Adrenal gland (tissue), 12 donors: ENCODE data around the gene LEMD1. TPM values are rescaled to one million over a fixed set of nuclear protein-coding genes. Genes with fewer than 3 reads are reported as not detected.

Experiments used
- DNase-seq, 7 donors: peaks; one replicate each; pipeline ENCODE4 v3.0.0-alpha.2; 2019 to 2020
- H3K27ac ChIP-seq, 5 donors: fragments of 200-600 bp; sonication (generic) in 4 of 5; 1 replicate in 3 of 5; 2 replicates in 2 of 5; pipeline versions ENCODE4 v1.5.1 to v1.8.0; 2016 to 2020; ENCODE audit warnings: mild to moderate bottlenecking in 1 of 5
- H3K27me3 ChIP-seq: fragments of 200-600 bp; 2 replicates; pipeline ENCODE4 v1.8.0; 2021
- H3K36me3 ChIP-seq, 2 donors: fragments of 200-600 bp; replicated peaks in 1 of 2; 1 replicate in 1 of 2; 2 replicates in 1 of 2; pipeline versions ENCODE4 v1.5.1 to v1.8.0; 2018 to 2022
- H3K4me1 ChIP-seq, 2 donors: fragments of 200-600 bp; replicated peaks in 1 of 2; 1 replicate in 1 of 2; 2 replicates in 1 of 2; pipeline versions ENCODE4 v1.5.1 to v1.8.0; 2018 to 2021
- H3K4me3 ChIP-seq, 4 donors: fragments of 200-600 bp; sonication (generic) in 3 of 4; one replicate each; pipeline ENCODE4 v1.5.1; 2016 to 2018
- H3K9me3 ChIP-seq, 3 donors: fragments of 200-600 bp; sonication (generic) in 1 of 3; replicated peaks in 1 of 3; 1 replicate in 2 of 3; 2 replicates in 1 of 3; pipeline versions ENCODE4 v1.5.1 to v1.8.0; 2016 to 2021
- POLR2A ChIP-seq, 2 donors: fragments of 450-650 bp; IDR thresholded peaks; one replicate each; pipeline ENCODE4 v1.6.1; 2017; ENCODE audit warnings: antibody characterized with exemption in 2 of 2, mild to moderate bottlenecking in 2 of 2, moderate library complexity in 1 of 2
- WGBS, 4 donors: extraction: QIAGEN DNeasy Blood & Tissue Kit in 2 of 4; methylation state at CpG; one replicate each; pipeline versions ENCODE4 v1.1.5 to v1.1.7; 2013 to 2017; 5-methylcytosine and 5-hydroxymethylcytosine counted together
- intact Hi-C, 2 donors: fragments of 100-400 bp; cut with DNase I; formaldehyde crosslinking; loops; one replicate each; pipeline versions ENCODE4 v1.14.1 to v1.15.0; 2022 to 2023
- polyA plus RNA-seq, 3 donors: library from polyadenylated mRNA; stranded (reverse); fragments of 200-250 nt in 2 of 3; fragments of 350-450 nt in 1 of 3; fragmentation: Illumina TruSeq in 1 of 3; extraction: RNeasy Lipid Tissue Mini Kit (QIAGEN cat#74804) in 1 of 3; gene quantifications; one replicate each; pipeline ENCODE4 v1.2.3, GENCODE V29; 2013 to 2014
- total RNA-seq, 9 donors: library from RNA; depleted of rRNA in 4 of 9; stranded (reverse); fragments of >200 nt in 4 of 9; fragments of 120-200 nt in 1 of 9; fragmentation: NEBNext Ultra II Directional in 1 of 9; extraction: Animal tissue kit (Norgen Biotek cat#: 25700) in 1 of 9; gene quantifications; one replicate each; pipeline versions ENCODE4 v1.1.0 to v1.2.4, GENCODE V29; 2013 to 2023
- TF ChIP-seq, protein P1 (sequence below), 6 experiments: fragments of 450-650 bp in 4 of 6; fragments of 200-600 bp in 2 of 6; sonication (generic) in 1 of 6; IDR thresholded peaks; 1 replicate in 5 of 6; 2 replicates in 1 of 6; pipeline versions ENCODE4 v1.5.1 to v1.8.0; 2016 to 2021; ENCODE audit warnings: antibody characterized with exemption in 6 of 6, mild to moderate bottlenecking in 2 of 6, moderate library complexity in 1 of 6
- donor health status: healthy with polysubstance abuse.
- donor health status: Bipolar disorder and iron deficiency.
- donor health status: DM: yes; HTN: yes; CAD: no.
- donor health status: DM: no; HTN: no; CAD: no.
- donor health status: DM: no; HTN: no; CAD: no.
- donor health status: DM: yes; HTN: yes; CAD: no.

Gene LEMD1
- total and polyA plus RNA-seq, 12 donors: 0.64 TPM; not detected in 11

DNA sequence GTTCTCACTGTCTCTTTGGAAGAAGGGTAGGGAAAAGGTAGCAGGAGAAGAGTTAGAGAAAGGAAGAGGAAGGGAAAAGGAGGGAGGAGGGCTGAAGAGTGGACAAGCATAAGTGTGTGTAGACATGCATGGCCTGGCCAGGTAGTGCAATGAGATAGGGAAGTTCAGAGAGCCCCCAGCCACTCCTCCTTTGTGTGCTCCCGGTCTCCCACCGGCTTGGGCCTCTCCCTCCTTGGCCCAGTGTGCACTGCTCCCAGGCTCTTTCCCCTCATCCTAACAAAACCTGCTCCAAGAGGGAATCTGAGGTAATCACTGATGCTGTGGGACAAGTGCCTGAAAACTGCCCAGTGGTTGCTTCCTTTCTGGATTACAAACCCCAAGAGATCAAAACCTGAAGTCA lies 10.3 kb upstream of the LEMD1 start:
- intact Hi-C loops: loop anchor here (5.0 to 10.0 kb wide), 2 partner anchors 80 to 157 kb away; no protein-coding TSS in a partner anchor
- H3K4me1 ChIP-seq: peaks cover 0 to 4% of the 10 kb centered on the region in 2 donors
- no peak for DNase-seq
- no peaks in the 10 kb centered on the region for H3K36me3 ChIP-seq
- WGBS, 4 donors: 69 to 84% (median 78%) methylated on average over 2 of the region's 2 CpGs
- no peaks in the 10 kb centered on the region for H3K27me3 ChIP-seq
- no peak overlapping the region for H3K27ac ChIP-seq
- TF ChIP-seq POLR2A (IDR thresholded peaks at IDR 0.05): no peak
- TF ChIP-seq, protein P1, sequence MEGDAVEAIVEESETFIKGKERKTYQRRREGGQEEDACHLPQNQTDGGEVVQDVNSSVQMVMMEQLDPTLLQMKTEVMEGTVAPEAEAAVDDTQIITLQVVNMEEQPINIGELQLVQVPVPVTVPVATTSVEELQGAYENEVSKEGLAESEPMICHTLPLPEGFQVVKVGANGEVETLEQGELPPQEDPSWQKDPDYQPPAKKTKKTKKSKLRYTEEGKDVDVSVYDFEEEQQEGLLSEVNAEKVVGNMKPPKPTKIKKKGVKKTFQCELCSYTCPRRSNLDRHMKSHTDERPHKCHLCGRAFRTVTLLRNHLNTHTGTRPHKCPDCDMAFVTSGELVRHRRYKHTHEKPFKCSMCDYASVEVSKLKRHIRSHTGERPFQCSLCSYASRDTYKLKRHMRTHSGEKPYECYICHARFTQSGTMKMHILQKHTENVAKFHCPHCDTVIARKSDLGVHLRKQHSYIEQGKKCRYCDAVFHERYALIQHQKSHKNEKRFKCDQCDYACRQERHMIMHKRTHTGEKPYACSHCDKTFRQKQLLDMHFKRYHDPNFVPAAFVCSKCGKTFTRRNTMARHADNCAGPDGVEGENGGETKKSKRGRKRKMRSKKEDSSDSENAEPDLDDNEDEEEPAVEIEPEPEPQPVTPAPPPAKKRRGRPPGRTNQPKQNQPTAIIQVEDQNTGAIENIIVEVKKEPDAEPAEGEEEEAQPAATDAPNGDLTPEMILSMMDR (IDR thresholded peaks at IDR 0.05): no peak
- H3K9me3 ChIP-seq: no peaks in the 10 kb centered on the region
- no peak overlapping the region for H3K4me3 ChIP-seq

DNA sequence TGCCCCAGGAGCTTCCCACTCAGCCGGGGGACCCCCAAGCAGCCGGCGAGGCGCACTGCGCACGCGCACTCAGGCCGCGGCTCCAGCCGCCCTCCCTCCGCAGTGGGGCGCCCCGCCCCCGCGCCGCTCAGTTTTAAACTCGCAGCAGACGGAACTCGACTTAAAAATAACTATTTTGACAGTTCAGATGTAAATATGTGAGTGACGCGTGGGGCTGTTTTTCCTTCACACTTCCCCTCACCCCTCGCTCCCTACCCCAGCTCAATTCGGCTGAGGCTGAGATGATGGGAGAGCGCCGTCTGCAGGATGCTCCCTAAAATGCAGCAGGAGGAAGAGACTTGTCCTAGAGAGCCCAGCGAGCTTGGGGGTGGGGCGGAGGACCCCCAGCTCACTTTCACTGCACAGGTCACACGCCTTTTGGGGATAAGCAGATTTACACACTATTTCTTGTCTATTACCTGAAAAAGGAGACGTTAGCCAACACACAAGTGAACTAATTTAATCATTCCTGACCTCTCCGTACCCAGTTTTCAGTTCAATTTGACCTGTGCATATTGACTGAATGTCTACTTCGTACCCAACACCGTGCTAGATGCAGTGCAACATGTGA lies 8.9 kb upstream of the LEMD1 start:
- peak overlapping the region in 3 of 4 donors; percentile 7 to 50 (median 8) for H3K4me3 ChIP-seq
- no peaks in the 10 kb centered on the region for H3K9me3 ChIP-seq
- H3K36me3 ChIP-seq: no peaks in the 10 kb centered on the region
- no peaks in the 10 kb centered on the region for H3K27me3 ChIP-seq
- no peak for TF ChIP-seq POLR2A (IDR thresholded peaks at IDR 0.05)
- TF ChIP-seq, protein P1 (IDR thresholded peaks at IDR 0.05): peak; percentile 78 to 91 (median 85)
- H3K4me1 ChIP-seq: peaks cover 0 to 4% of the 10 kb centered on the region in 2 donors
- WGBS, 4 donors: 6 to 14% (median 7%) methylated on average over 13 to 32 of the region's 32 CpGs
- DNase-seq: peak; percentile 52 to 84 (median 68)
- intact Hi-C loops: loop anchor here (2.0 to 10.0 kb wide), 3 partner anchors 76 to 156 kb away; no protein-coding TSS in a partner anchor
- H3K27ac ChIP-seq: no peak overlapping the region

DNA sequence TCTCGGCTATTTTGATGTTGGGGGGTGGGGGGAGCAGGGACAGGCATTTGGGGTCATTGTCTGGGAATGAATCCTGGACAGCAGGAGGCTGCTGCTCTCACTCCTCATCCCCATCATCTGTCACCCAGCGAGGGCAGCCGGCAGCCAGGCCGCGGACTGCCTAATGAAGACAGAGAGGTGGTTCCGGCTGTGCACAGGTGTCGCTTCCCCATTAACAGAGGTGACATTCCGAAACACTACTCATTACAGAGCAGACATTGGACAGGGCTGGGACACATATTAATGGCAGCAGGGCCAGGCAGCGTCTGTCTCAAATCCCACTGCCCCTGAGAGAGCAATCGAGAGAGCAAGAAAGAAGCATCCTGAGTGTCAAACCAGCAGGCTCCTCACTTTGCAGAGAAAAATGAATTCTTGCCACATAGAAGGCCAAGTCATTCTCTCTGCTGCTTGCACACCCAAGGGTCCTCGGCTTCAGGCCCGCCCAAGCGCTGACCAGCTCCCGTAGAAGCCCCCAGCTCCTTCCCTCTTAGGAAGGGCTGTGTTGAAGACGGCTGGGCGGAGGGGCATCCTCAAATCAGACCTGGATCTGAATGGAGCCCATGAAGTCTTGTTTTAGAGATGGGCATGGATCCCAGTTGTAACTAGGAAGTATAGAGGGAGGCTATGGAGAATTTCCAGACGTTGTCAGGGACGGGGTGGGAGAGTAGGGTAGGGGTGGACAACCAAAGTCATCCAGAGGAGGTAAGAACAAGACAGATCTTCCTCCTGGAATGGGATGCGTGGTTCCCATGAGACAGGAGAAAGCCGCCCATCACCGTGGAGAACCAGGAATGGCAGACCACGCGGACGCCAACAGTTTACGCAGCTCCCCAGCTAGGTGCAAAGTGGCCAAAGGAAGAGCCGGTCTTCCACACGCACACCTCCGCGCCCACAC lies 8.2 kb upstream of the LEMD1 start:
- WGBS, 4 donors: 58 to 76% (median 60%) methylated on average over 16 to 29 of the region's 29 CpGs
- peak in 1 of 7 donors; percentile 41 for DNase-seq
- H3K27ac ChIP-seq: no peak overlapping the region

More for the DNA sequence above, 8.2 kb upstream of the LEMD1 start:
- Histone ChIP-seq H3K36me3 (no peaks in the 10 kb centered on the region), H3K4me3 (peak overlapping the region in 3 of 4 donors; percentile 7 to 50 (median 8)), H3K27me3 (no peaks in the 10 kb centered on the region), H3K9me3 (no peaks in the 10 kb centered on the region), H3K4me1 (peaks cover 0 to 4% of the 10 kb centered on the region in 2 donors)
- TF ChIP-seq, protein P1 (IDR thresholded peaks at IDR 0.05): no peak
- no peak for TF ChIP-seq POLR2A (IDR thresholded peaks at IDR 0.05)
- intact Hi-C loops: loop anchor here (2.0 to 10.0 kb wide), 3 partner anchors 75 to 155 kb away; no protein-coding TSS in a partner anchor
